ENCODE data around the gene CCDC157.

DNA sequence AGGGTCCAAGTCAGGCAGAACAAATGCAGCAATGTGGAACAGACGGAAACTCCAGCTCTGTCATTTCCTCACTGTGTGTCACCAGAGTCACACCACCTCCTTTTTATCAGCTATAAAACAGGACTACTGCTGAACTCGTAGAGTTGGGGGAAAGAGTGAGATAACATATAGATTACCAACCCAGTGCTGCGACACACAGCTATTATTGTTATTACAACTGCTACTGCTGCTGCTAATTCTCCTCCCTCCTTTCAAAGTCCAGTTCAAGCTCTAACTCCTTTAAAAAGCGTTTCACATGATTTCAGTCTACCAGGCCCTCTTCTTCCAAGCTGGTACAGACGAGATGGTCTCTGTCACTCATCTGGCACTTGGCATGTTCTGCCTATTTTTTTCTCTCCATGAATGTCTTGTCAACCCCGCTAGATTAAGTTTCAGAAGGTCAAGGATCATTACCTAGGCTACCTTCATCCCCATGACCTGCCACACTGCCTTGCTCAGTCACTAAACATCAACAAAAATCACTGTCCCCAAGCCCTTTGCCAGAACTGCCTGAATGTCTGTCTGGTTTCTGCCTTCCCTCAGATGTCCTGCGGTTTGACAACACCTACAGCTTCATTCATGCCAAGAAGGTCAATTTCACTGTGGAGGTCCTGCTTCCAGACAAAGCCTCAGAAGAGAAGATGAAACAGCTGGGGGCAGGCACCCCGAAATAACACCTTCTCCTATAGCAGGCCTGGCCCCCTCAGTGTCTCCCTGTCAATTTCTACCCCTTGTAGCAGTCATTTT is 65.1 kb downstream of the CCDC157 start:
- TF ChIP-seq, protein P1, sequence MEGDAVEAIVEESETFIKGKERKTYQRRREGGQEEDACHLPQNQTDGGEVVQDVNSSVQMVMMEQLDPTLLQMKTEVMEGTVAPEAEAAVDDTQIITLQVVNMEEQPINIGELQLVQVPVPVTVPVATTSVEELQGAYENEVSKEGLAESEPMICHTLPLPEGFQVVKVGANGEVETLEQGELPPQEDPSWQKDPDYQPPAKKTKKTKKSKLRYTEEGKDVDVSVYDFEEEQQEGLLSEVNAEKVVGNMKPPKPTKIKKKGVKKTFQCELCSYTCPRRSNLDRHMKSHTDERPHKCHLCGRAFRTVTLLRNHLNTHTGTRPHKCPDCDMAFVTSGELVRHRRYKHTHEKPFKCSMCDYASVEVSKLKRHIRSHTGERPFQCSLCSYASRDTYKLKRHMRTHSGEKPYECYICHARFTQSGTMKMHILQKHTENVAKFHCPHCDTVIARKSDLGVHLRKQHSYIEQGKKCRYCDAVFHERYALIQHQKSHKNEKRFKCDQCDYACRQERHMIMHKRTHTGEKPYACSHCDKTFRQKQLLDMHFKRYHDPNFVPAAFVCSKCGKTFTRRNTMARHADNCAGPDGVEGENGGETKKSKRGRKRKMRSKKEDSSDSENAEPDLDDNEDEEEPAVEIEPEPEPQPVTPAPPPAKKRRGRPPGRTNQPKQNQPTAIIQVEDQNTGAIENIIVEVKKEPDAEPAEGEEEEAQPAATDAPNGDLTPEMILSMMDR (IDR thresholded peaks at IDR 0.05), result no peak
- no peak for TF ChIP-seq POLR2AphosphoS5 (IDR thresholded peaks at IDR 0.05)
- no peak for TF ChIP-seq EP300 (IDR thresholded peaks at IDR 0.05)

All from upper lobe of left lung (tissue), 4 donors.